Spleen (tissue), 7 donors: ENCODE measurements around the gene KCNJ6.

Experiments used
- POLR2A ChIP-seq, 3 donors: fragments of 450-650 bp; IDR thresholded peaks; one replicate each; pipeline ENCODE4 v1.5.1; 2017; ENCODE audit warnings: antibody characterized with exemption in 3 of 3, mild to moderate bottlenecking in 1 of 3
- POLR2AphosphoS5 ChIP-seq, 3 donors: sonication (generic); formaldehyde crosslinking; IDR thresholded peaks; one replicate each; pipeline ENCODE4 v1.5.1; 2017; ENCODE audit warnings: antibody characterized with exemption in 3 of 3
- TF ChIP-seq, protein P1 (sequence below), 11 experiments: fragments of 200-600 bp in 7 of 11; fragments of 450-650 bp in 4 of 11; sonication (generic) in 4 of 11; IDR thresholded peaks in 8 of 11; conservative IDR thresholded peaks in 3 of 11; 1 replicate in 7 of 11; 2 replicates in 4 of 11; pipeline versions ENCODE4 v1.4.0 to v1.8.0; 2016 to 2021; ENCODE audit warnings: antibody characterized with exemption in 11 of 11, inconsistent platforms in 4 of 11, mild to moderate bottlenecking in 1 of 11
- donor health status: DM: no; HTN: no; CAD: no; lungs with moderate emphysema.
- donor health status: DM: no; HTN: no; CAD: no.
- donor health status: DM: no; HTN: no; CAD: no.

DNA sequence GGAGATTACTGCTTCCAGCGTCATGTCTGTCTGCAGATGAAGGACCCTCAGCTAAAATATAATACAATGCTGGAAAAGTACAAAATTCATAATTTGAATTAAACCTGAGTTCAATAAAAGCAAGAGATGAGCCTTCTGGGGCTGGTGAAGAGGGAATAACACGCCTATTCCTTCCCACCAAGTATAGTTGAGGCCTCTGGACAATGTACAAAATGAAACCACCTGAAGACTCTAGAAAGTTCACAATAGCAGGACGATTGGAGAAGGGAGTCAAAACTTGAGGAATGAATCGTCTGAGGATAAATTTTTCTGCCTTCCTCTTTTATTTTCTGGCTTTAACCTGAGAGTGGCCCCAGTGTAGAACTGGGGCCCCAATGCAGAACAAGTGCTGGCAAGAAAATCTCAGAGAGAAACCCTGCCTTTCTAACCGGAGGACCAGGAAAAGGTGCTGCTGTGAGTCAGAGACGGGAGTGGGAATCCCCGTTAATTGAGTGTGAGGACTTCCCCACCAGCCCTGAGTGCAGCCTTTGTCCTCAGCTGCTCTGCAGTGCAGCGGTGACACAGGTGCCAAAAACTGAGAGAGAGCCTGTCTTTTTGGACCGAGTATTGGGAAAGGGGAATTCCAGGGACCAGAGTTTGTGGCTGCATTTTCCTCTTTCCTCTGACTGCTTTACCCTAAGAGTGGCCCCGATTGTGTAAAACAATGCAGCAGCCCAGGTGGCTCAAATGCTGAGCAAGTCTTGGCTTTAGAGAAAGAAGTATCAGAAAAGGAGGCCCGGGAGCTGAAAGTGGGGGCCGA lies 284.7 kb downstream of the KCNJ6 start:
- TF ChIP-seq, protein P1, sequence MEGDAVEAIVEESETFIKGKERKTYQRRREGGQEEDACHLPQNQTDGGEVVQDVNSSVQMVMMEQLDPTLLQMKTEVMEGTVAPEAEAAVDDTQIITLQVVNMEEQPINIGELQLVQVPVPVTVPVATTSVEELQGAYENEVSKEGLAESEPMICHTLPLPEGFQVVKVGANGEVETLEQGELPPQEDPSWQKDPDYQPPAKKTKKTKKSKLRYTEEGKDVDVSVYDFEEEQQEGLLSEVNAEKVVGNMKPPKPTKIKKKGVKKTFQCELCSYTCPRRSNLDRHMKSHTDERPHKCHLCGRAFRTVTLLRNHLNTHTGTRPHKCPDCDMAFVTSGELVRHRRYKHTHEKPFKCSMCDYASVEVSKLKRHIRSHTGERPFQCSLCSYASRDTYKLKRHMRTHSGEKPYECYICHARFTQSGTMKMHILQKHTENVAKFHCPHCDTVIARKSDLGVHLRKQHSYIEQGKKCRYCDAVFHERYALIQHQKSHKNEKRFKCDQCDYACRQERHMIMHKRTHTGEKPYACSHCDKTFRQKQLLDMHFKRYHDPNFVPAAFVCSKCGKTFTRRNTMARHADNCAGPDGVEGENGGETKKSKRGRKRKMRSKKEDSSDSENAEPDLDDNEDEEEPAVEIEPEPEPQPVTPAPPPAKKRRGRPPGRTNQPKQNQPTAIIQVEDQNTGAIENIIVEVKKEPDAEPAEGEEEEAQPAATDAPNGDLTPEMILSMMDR (IDR thresholded peaks at IDR 0.05 in 8 of 11, conservative IDR thresholded peaks at IDR 0.05 in 3 of 11): no peak
- TF ChIP-seq POLR2AphosphoS5 (IDR thresholded peaks at IDR 0.05) (no peak), POLR2A (IDR thresholded peaks at IDR 0.05) (no peak)
